ENCODE data around the gene RBMS3.
"Not testable (repeated sequence)": the region's sequence is repeated elsewhere in the genome, so short reads cannot be mapped to it uniquely, and the experiment has no call there.

The RBMS3 gene

DNA sequence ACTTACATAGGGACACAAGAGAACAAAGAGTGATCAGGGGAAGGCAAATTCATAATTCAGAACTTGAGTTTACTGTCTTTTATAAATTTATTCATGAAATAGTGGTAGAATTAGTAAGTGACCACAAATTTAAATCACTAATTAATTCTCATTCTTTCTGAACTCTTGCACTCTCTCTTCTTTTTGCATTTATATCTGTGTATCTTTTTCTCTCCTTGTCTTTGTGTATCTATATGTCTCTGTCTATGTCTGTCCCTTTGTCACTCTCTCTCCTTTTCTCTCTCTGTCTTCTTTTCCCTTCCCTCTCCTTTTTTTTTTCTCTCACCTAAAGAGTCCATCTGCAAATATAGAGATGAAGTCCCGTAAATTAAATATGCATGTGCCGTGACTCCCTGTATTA lies 31.5 kb downstream of the RBMS3 start:
- no peak for DNase-seq (ENCODE audit: low read depth)

DNA sequence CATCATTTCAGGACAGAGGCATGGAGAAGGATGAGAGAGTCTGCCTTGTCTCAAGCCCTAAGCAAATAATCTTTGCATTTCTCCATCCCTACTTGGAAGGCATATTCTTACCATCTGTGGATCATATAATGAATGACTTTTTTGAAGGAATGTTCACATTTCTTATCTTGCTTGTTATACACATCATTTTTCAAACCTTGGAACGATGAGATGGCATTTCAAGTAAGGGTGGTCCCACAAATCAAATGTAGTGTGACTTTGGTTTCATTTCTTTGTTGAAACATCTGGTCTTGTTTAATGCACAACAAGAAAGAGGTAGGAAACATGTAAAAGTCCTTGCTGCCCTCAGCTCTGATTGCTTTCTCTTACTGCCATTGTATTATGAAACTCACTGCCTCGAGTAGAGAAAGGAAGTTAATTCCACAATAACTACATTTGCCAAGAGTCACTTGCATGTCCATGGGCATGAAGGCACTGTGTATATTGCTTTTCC lies 32.1 kb downstream of the RBMS3 start:
- no peak for DNase-seq (ENCODE audit: low read depth)

DNA sequence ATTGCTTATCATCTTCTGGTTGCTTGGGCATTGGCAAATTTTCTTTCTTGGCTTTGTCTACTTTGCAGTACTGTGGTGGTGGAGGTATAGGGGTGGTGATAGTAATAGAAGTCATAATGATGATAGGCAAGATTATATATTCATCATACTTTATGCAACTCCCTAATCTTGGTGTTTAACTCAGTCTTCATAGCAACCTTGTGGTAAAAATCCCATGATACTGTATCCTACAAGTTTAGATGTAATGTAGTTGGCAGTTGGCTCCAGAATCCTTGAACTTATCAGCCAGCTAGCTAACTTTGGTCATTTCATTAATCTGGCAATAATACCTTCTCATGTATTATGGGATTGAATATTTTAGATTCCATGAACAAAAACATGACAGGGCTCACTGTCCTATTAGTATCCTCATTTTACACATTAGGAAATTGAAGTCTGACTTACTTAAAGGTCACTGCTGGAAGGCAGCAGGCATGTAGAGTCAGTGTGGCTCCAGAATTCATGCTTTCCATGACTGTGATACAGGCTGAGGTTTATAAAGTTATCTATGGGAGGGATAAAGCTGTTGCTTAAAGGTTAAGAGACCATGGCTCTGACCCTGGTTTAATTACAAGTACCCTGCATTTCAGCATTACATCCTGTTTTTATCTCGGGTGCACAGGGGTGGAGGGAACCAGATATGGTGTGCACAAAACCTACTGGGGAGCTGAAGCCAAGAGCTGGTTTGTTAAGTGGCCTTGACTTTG lies 33.3 kb downstream of the RBMS3 start:
- DNase-seq (ENCODE audit: low read depth) = no peak

DNA sequence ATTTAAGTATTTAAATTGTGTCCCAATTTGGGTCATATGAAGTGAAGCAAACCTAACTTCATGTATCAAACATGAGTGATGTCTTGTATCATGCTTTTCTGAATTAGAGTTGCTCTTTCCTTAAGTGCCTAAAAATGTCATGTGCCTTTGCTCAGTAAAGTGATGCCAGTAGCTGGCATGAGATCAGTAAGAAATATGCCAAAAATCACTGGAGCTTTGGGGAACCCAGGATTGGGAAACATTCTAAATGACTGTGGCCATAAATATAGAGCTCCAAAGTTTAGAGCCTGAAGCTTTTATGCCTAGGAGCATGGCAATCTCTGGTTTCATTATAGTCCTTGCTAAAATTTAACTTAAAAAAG lies 33.8 kb downstream of the RBMS3 start:
- no peak for DNase-seq (ENCODE audit: low read depth)

DNA sequence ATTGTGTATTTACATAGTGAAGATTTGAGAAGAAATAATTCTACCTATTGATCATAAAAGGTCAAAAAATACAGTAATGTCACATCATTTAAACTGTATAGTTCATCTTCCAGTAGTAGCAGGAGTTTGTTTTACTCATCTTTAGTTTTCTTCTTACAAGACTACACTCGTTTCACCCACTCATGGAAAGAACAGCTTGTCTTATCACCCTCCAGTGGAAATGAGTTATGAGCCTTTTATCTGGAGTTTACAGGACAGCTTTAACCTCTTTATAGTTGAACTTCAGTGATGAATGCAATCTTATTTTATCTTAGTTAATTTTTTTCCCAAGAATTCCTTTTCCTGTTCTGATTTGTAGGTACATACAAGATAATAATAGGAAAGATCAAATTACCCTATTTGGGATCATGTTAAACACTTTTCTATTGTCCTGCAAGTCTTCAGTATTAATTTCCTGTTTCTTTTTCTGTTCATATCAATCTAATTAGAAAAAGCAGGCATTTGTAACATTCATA lies 36.8 kb downstream of the RBMS3 start:
- DNase-seq (ENCODE audit: low read depth) = no peak

DNA sequence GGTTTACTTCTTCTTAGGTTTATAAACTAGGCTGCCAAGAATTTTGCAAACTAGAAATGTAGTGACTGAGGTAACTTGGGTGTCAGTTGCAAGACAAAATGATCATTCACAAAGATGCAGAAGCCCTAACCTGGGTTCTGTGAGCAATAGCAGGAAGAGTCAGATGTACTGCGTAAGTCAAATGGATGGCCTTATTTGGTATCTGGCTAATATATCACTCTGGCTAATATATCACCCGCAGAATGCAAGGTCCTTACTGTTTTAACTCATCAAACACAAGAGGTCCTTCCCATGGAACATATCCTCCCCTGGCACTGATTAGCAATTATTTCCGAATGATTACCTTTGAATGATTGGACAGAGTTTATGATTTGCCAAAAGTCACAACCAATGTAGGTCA lies 37.4 kb downstream of the RBMS3 start:
- no peak for DNase-seq (ENCODE audit: low read depth)

DNA sequence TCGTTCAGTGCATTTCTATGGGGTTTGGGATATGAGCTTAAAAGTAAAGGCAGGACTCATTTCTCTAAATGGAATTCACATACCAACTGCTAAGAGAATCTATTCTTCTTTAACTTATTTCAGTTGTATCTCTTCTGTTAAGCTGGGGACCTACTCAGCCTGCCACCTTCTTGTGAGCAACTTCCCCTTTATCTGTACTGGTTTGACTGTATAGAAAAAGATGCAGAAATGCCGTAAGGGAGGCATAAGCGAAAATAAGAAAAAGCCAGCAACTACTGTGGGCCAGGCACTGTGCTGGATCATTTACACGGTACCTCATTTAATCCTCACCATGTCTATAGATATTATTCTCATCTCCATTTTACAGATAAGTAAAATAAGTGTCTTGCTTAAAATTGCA lies 38.4 kb downstream of the RBMS3 start:
- DNase-seq (ENCODE audit: low read depth) = no peak

DNA sequence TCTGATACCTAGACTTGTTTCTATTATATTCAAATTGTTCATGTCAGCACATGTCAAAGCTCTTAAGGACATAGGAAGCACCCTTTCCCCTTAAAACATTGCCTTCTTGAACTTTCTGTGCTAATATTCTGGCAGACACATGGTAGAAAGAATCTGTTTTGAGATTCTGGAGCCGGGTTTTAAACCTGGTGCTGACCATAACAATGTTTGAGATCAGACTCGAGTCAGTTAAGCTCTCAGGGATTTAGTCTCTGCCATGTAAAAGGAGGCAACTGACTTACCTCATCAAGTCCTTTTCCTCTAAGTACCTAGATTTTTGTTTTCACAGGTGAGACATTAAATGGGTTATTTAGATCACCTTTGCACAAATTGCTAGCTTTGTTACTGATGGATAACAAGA lies 38.9 kb downstream of the RBMS3 start:
- no peak for DNase-seq (ENCODE audit: low read depth)

DNA sequence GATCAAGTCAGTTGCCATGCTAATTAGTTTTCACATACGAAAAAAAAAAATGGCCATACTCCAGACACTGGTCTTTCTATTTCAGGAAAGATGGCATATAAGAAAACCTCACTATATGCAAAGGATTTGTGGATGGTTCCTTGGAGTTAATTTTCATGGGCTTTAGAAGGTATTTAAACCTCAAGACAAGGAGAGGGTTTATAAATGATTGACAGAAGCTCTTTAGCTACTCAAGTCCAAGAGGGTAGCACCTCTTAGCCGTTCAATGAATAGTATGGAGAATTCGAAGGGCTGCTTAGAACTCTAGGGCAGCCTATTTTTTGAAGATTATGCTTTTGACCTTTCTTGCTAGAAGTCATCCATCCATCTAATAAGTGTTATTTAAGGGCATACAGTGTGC lies 41.7 kb downstream of the RBMS3 start:
- DNase-seq (ENCODE audit: low read depth) = no peak

DNA sequence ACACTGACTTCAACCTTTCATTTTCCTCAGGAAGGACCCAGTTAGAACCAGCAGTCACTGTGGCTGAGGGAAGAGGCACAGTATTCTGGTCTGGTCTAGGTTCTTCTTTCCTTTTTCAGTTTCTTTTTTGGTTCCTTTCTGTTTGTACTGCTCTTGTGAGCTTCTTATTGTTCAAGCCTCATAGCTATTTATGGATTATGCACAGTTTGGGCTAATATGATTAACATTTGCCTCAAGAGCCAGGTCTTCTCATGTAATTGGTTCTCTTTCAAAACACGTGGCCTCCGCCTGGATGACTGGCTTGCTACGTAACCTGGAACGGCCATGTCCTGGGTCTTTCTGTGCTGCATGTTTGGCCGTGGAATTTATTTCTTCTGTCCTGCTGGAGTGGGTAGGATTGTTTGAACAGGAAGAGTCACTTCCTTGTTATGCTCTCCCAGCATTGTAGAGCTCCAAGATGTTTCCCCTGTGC lies 43.3 kb downstream of the RBMS3 start:
- no peak for DNase-seq (ENCODE audit: low read depth)

DNA sequence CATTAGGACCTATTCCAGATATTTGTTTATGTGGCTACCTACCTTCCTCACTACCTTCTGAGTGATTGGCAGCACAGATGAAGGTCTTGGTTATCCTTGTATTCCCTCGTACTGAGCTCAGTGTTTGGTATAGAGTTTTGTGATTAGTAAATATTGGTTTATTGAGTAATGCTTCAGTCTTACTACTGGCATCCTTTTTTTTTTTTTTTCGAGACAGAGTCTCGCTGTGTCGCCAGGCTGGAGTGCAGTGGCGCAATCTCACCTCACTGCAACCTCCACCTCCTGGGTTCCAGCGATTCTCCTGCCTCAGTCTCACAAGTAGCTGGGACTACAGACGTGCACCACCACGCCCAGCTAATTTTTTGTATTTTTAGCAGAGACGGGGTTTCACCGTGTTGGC lies 45.7 kb downstream of the RBMS3 start:
- DNase-seq (ENCODE audit: low read depth) = not testable (repeated sequence)

DNA sequence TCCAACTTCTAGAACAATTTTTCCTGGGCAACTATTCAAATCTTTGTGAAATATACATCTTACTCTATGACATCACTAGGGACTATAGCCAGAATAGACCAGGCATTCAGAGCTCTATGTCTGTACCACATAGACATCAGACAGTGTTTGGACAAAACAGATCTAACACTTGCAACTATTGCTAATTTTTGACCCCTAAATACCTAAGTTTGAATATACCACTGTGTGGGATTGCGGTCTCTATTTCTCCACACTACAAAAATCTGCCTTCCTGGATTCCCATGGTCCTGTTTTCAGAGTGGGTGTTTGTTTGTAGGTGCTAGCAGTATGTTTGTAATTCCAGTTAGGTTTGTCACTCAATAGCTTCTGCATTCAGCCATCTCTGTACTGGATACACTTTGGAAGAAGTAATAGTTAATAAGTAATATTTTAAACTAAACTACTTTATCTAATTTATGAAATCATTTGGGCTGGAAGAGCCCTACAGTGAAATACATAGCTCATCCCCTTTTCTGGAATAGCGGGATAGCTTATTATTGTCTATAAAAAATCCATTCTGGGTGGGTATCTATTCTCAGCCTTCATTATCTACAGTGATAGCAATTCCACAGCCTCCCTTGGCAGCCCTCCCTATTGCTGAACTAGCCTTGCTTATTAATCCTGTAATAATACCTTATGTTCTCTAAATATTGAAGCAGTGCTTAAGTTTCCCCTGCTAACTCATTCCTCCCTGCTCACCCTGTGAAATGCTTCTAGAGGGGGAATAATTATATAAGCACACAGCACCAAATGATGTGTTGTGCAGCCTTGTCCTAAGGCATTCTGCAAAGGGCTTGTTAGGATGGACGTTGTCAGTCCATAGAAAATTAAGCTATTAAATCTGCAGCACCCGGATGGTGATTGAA lies 49.4 kb downstream of the RBMS3 start:
- no peak for DNase-seq (ENCODE audit: low read depth)

DNA sequence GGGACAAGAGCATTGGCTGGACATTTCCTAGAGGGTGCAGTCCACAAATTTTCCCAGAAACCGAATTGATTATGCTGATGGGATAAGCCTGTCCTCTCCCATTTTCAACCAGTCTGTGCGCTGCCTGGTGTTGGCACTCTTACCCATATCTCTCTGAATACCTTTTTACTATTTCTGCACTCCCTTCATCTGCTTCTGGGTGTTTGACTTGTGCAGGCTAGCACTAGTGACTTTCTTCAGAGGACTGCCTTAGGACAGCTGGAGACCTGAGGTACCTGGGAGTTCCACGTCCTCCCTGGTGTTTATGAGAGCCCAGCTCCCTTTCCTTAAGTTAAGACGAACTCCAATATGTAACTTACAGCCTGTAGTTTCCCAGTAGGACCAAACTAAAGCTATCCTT lies 50.2 kb downstream of the RBMS3 start:
- no peak for DNase-seq (ENCODE audit: low read depth)

DNA sequence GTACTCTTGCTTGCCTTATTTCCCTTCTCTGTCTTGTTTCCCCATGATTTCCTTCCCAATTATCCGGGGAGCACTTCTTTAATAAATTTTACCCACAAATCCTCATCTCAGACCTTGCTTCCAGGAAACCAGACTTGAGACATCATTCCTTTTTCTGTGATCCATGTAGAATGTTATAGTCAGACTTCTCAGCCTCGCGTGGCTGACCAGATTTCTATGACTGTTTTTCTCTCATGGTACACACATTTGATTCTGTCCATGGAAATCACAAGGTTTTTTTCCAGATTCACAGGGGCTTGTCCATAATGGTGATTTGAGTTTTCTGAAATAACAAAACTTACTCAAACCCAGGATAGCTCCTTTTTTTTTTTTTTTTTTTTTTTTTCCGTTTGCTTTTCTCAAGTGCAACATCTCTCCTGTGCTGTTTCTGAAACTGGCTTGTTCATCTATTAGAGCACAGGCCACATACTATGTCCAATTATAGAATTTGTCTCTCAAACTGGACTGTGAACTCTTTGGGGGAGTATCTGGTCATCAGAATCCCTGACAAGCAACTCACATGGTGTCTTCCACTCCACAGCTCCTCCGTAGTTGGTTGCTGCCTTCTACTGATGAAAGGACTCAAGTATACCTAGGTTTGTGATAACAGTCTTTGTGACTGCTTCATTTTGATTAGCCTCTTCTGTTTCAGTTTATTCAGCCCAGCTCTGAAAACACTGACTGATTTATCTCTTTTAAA lies 50.8 kb downstream of the RBMS3 start:
- DNase-seq (ENCODE audit: low read depth) = no peak

DNA sequence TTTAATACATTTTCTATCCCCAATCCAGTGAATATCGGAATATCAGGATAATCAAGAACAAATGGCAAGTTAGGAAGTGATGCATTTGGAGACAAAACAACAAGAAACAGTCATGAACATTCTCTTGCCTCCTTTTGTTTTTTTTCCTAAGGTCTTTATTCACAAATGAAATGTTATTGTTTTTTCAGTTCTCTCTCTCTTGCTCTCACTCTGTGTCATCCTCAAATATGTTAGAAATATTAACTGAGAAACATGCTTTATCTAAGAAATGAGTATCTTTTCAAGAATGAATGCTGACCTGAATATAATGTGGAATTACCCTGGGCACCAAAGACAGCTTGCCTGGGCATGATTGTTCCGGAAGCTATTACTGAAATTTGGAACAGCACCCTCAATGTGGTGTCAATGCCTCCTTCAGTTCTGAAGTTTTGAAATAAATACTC lies 51.3 kb downstream of the RBMS3 start:
- no peak for DNase-seq (ENCODE audit: low read depth)

DNA sequence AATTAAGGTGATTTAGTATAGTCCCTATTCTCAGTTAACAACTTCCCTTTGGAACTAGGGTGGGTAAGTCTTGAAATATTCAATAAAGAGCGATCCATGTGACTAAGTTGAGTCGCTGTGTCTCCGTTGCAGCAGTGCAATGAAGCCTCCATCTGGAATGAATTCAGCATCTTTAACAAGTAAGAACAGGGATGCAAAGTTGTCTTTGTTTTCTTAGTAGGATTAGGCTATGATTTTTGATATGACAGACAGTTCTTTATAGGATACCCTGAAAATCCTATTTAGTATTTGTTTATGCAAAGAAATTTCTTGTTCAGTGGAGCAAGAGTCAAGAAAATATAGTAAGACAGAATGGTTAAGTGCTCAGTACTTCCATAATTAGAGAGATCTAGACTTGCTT lies 52.7 kb downstream of the RBMS3 start:
- DNase-seq (ENCODE audit: low read depth) = no peak

DNA sequence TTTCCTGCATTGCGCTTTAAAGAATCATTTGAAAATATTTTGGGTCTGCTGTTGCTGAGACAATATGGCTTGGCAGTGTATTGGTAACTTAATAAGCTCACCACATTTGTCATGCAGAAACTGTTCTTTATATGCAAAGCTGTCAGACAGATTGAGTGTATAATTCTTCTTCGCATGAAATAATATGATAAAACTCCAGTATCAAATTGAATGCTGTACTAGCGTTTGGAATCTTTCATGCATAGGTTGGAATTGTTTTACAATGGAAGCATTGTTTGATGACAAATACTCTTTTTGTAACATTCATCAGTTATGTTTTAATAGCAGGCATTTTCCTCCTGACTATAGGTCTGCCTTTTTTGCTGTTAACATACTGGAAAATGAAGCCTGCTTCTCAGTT lies 53.8 kb downstream of the RBMS3 start:
- no peak for DNase-seq (ENCODE audit: low read depth)

DNA sequence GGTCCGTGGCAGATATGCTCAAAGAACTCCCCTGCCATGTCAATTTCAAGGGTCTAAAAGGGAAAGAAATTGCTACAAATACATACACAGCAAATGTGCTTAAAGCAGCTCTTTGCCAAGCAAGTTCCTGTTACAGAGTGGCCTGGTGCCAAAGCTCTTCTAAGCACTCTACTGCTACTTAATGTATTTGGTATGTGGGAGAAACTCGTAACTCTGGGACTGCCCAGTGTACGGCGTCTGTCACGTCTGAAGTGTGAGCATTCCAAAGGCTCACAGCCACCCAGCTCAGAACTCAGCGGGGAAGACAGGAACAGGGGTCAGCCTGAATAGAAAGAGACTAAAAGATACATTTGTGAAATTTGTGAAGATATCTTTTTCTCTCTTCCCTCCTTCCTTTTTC lies 54.6 kb downstream of the RBMS3 start:
- no peak for DNase-seq (ENCODE audit: low read depth)

DNA sequence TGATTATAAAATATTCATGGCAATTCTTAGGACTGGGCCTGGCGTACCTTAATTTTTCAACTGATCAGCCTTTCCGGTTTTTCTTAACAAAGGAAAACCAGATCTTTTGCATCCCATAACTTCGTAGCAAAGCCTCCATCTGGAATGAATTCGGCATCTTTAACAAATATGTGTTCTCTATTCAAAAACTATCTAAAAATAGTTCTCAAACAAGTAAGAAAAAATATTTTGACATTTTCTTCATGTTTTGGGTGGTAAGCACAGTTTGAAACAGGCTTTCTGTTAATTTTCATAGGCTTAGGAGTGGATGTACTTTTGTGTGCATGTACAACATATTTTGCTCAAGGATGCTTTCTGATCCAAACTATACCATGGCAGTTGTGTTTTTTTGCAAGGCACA lies 55.1 kb downstream of the RBMS3 start:
- DNase-seq (ENCODE audit: low read depth) = no peak

DNA sequence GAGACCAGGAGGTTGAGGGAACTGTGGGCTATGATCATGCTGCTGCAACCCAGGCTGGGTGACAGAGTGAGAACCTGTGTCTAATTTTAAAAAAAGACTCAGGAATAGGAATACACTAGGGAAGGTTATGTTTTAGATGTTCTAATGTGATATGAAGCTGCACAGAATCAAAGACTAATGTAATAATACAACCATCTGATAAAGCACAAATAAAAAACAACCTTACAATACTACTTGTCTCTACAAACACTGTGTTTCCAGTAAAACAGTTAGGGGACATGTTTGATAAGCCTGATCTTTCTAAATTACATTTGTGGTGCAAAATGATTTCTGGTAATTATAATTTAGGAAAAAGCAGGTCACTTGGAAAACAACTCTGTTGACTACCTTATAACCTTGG lies 56.7 kb downstream of the RBMS3 start:
- DNase-seq (ENCODE audit: low read depth) = no peak

DNA sequence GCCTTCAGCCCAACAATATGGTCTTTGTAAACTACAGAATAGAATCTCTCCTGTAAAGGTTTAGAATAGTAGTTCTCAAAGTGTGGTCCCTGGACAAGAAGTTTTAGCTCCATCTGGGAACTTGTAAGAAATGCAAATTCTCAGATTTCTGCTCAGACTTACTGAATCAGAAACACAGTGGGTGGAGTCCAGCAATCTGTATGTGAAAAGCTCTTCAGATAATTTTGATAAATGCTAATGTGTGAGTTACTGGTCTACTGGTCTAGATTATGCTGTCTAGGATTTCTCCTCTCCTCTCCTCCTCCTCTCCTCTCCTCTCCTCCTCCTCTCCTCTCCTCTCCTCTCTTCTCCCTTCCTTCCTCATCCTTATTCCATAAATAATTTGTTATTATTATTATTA lies 57.5 kb downstream of the RBMS3 start:
- DNase-seq (ENCODE audit: low read depth) = no peak
